ENCODE results near the gene DNM3.

DNA sequence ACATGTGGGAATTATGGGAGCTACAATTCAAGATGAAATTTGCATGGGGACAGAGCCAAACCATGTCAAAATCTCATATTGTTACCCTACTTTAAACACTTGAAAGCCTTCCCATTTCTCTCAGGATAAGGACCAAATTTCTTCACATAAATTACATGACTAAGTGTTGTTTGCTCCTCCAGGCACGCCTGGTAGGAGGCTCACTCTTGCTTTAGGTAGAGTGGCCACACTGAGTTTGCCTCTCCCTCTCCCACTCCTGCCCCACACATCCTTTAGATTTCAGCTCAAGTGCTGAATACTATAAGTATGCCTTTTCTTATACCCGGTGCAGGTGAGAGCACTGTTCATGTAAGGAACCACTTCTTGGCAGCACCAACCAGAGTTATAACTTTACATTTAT, 279.1 kb downstream of the DNM3 start:
- TF ChIP-seq EP300 (IDR thresholded peaks at IDR 0.05; ENCODE audit: borderline replicate concordance in 1 of 2, low read depth in 2 of 2, low read length in 2 of 2): no peak
- TF ChIP-seq EZH2 (IDR thresholded peaks at IDR 0.05; ENCODE audit: low read depth, low read length, severe bottlenecking): no peak
- TF ChIP-seq, protein P1, sequence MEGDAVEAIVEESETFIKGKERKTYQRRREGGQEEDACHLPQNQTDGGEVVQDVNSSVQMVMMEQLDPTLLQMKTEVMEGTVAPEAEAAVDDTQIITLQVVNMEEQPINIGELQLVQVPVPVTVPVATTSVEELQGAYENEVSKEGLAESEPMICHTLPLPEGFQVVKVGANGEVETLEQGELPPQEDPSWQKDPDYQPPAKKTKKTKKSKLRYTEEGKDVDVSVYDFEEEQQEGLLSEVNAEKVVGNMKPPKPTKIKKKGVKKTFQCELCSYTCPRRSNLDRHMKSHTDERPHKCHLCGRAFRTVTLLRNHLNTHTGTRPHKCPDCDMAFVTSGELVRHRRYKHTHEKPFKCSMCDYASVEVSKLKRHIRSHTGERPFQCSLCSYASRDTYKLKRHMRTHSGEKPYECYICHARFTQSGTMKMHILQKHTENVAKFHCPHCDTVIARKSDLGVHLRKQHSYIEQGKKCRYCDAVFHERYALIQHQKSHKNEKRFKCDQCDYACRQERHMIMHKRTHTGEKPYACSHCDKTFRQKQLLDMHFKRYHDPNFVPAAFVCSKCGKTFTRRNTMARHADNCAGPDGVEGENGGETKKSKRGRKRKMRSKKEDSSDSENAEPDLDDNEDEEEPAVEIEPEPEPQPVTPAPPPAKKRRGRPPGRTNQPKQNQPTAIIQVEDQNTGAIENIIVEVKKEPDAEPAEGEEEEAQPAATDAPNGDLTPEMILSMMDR (IDR thresholded peaks at IDR 0.05; ENCODE audit: control extremely low read depth in 1 of 3, insufficient read depth in 1 of 3, low read depth in 1 of 3, low read length in 3 of 3): no peak
- no peak for TF ChIP-seq SP2 (IDR thresholded peaks at IDR 0.05; ENCODE audit: low read length)
- TF ChIP-seq, protein P2, sequence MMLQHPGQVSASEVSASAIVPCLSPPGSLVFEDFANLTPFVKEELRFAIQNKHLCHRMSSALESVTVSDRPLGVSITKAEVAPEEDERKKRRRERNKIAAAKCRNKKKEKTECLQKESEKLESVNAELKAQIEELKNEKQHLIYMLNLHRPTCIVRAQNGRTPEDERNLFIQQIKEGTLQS (IDR thresholded peaks at IDR 0.05; ENCODE audit: insufficient read depth, low read depth, low read length): no peak

Data from H1 (cell line).